ENCODE measurements around the gene FHIP1A. TPM values are rescaled to one million over a fixed set of nuclear protein-coding genes. Genes with fewer than 3 reads are reported as not detected.

Gene FHIP1A
- total RNA-seq, 1 experiment from 2014 or later, result 24.9 TPM

DNA sequence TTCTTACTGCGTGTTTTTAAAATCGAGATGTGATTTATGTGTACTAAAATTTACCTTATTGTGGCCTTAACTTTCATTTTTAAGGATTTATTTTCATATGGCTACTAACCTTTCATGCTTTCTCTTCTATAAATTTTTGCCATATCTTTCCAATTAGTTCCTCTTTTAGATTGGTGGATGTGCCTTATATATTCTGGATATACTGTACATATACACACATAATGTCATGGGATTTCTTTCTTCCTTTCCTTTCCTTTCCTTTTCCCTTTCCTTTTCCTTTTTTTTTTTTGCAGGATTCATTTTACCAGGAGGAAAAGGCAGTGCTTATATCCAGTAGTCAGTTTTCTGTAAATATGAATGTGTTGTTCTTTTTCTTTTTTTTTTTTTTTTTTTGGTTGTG, 37.2 kb downstream of the FHIP1A start:
- no peak overlapping the region for H2AK5ac ChIP-seq (ENCODE audit: insufficient read length, low read length)
- no peak overlapping the region for H3K14ac ChIP-seq (ENCODE audit: insufficient read depth, low read length)
- H2BK20ac ChIP-seq (ENCODE audit: low read depth, low read length, poor library complexity, severe bottlenecking), result no peak overlapping the region
- H3K36me3 Mint-ChIP-seq (ENCODE audit: insufficient read depth in 1 of 3, low read depth in 3 of 3), result no peaks in the 10 kb centered on the region
- no peak overlapping the region for H2BK15ac ChIP-seq (ENCODE audit: low read depth, low read length)
- H2BK12ac ChIP-seq (ENCODE audit: insufficient read length, low read depth, low read length), result no peak overlapping the region
- TF ChIP-seq, protein P1, sequence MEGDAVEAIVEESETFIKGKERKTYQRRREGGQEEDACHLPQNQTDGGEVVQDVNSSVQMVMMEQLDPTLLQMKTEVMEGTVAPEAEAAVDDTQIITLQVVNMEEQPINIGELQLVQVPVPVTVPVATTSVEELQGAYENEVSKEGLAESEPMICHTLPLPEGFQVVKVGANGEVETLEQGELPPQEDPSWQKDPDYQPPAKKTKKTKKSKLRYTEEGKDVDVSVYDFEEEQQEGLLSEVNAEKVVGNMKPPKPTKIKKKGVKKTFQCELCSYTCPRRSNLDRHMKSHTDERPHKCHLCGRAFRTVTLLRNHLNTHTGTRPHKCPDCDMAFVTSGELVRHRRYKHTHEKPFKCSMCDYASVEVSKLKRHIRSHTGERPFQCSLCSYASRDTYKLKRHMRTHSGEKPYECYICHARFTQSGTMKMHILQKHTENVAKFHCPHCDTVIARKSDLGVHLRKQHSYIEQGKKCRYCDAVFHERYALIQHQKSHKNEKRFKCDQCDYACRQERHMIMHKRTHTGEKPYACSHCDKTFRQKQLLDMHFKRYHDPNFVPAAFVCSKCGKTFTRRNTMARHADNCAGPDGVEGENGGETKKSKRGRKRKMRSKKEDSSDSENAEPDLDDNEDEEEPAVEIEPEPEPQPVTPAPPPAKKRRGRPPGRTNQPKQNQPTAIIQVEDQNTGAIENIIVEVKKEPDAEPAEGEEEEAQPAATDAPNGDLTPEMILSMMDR (conservative IDR thresholded peaks at IDR 0.05), result no peak
- H2AFZ ChIP-seq (ENCODE audit: low read length), result no peak overlapping the region
- H3K4me3 Mint-ChIP-seq, result no peak overlapping the region
- H3K9me3 Mint-ChIP-seq, result no peaks in the 10 kb centered on the region
- H3K27me3 Mint-ChIP-seq (ENCODE audit: low read depth), result no peaks in the 10 kb centered on the region
- H3K18ac ChIP-seq (ENCODE audit: insufficient read length, low read depth, low read length), result no peak overlapping the region
- H3K27ac Mint-ChIP-seq, result no peak overlapping the region
- H3K23me2 ChIP-seq (ENCODE audit: insufficient read length, low read depth, low read length, poor library complexity, severe bottlenecking), result no peaks in the 10 kb centered on the region
- no peak overlapping the region for H3K27ac ChIP-seq (ENCODE audit: insufficient read length, low read depth, low read length)
- no peaks in the 10 kb centered on the region for H3K9me3 ChIP-seq (ENCODE audit: control insufficient read depth, low read depth, low read length)
- peaks cover 17 to 29% of the 10 kb centered on the region in 2 experiments for H3K4me1 Mint-ChIP-seq
- no peak overlapping the region for H3T11ph ChIP-seq (ENCODE audit: low read length)
- H4K8ac ChIP-seq (replicated peaks; ENCODE audit: insufficient read length, low read depth, low read length), result no peak overlapping the region
- no peak overlapping the region for H2BK120ac ChIP-seq (ENCODE audit: low read depth, low read length, poor library complexity, severe bottlenecking)
- peaks cover 9% of the 10 kb centered on the region; the same call in 1 of the 2 replicates for H3K4me1 ChIP-seq (ENCODE audit: insufficient read depth, low read length)
- no peaks in the 10 kb centered on the region for H3K79me1 ChIP-seq (ENCODE audit: insufficient read depth, low read depth, low read length, poor library complexity, severe bottlenecking)
- no peak overlapping the region for H3K9ac ChIP-seq (ENCODE audit: extremely low read depth, insufficient read length, low read length)
- no peak overlapping the region for H3K4ac ChIP-seq (ENCODE audit: low read depth, low read length)
- H4K91ac ChIP-seq (ENCODE audit: insufficient read length, low read depth, low read length), result no peak overlapping the region
- H3K56ac ChIP-seq (ENCODE audit: insufficient read length, low read depth, low read length), result no peak overlapping the region
- H2BK5ac ChIP-seq (ENCODE audit: insufficient read length, low read length), result no peak overlapping the region
- H3K27me3 ChIP-seq (ENCODE audit: insufficient read depth, low read length), result no peaks in the 10 kb centered on the region
- no CpG with 5 or more reads among the region's 2 CpGs for WGBS (ENCODE audit: extremely low coverage, insufficient read length, low lambda C conversion rate)
- H3K23ac ChIP-seq (ENCODE audit: insufficient read length, low read depth, low read length), result no peak overlapping the region
- no peak overlapping the region for H4K5ac ChIP-seq (ENCODE audit: insufficient read length, low read depth, low read length)
- no peaks in the 10 kb centered on the region for H4K20me1 ChIP-seq (ENCODE audit: control insufficient read depth, insufficient read depth, insufficient read length)
- DNase-seq, result no peak
- no peak overlapping the region for H3K4me2 ChIP-seq (ENCODE audit: insufficient read depth, insufficient read length, low read length)
- peaks cover 2% of the 10 kb centered on the region; the same call in 1 of the 2 replicates for H3K79me2 ChIP-seq (ENCODE audit: insufficient read depth, low read length)

All from H9 (cell line).